RPMI7951 (cell line): ENCODE measurements around the gene MFAP2. TPM values are rescaled to one million over a fixed set of nuclear protein-coding genes. Genes with fewer than 3 reads are reported as not detected.
A peak's percentile ranks its signal among the peaks of the same experiment; 100 is the strongest.

Experiments used
- DNase-seq: peaks from one replicate; pipeline ENCODE4 v3.0.0-alpha.2; 2012; ENCODE audit warnings: low read depth
- total RNA-seq: library from RNA; depleted of rRNA; stranded (reverse); fragments of >200 nt; shearing (Covaris generic); gene quantifications from 2 replicates; pipeline ENCODE4 v1.2.3, GENCODE V29; 2014

Gene MFAP2
- total RNA-seq, 1 experiment from 2014 or later: 14.5 TPM

- peak; percentile 94 for DNase-seq
Measured at GRCh38 chr1:16981269-16981849, 939 bp upstream of the MFAP2 start.

- peak; percentile 60 for DNase-seq
Measured at GRCh38 chr1:16979475-16980327, 719 bp downstream of the MFAP2 start.

- peak; percentile 98 for DNase-seq
Measured at GRCh38 chr1:16978567-16979474, 1.6 kb downstream of the MFAP2 start.

GRCh38 chr1:16978139-16978538 lies 2.3 kb downstream of the MFAP2 start:
- DNase-seq: no peak

GRCh38 chr1:16977377-16977776 lies 3.0 kb downstream of the MFAP2 start:
- no peak for DNase-seq

- no peak for DNase-seq
Measured at GRCh38 chr1:16976966-16977365, 3.5 kb downstream of the MFAP2 start.

GRCh38 chr1:16975838-16976237 lies 4.6 kb downstream of the MFAP2 start:
- no peak for DNase-seq

- no peak for DNase-seq
Measured at GRCh38 chr1:16975211-16975610, 5.2 kb downstream of the MFAP2 start.

GRCh38 chr1:16973215-16973614 lies 7.2 kb downstream of the MFAP2 start:
- DNase-seq: no peak

GRCh38 chr1:16972189-16972895 lies 8.1 kb downstream of the MFAP2 start:
- no peak for DNase-seq

- no peak for DNase-seq
Measured at GRCh38 chr1:16971341-16972188, 8.9 kb downstream of the MFAP2 start.

GRCh38 chr1:16970132-16970910 lies 10.1 kb downstream of the MFAP2 start:
- no peak for DNase-seq

- DNase-seq: no peak
Measured at GRCh38 chr1:16969651-16970050, 10.8 kb downstream of the MFAP2 start.

- DNase-seq: no peak
Measured at GRCh38 chr1:16969057-16969611, 11.3 kb downstream of the MFAP2 start.

- no peak for DNase-seq
Measured at GRCh38 chr1:16968372-16968771, 12.0 kb downstream of the MFAP2 start.

GRCh38 chr1:16967962-16968361 lies 12.5 kb downstream of the MFAP2 start:
- no peak for DNase-seq

GRCh38 chr1:16967095-16967575 lies 13.3 kb downstream of the MFAP2 start:
- DNase-seq: peak; percentile 86

GRCh38 chr1:16966282-16966681 lies 14.1 kb downstream of the MFAP2 start:
- no peak for DNase-seq

- DNase-seq: no peak
Measured at GRCh38 chr1:16965486-16966067, 14.8 kb downstream of the MFAP2 start.
